Hepatocyte (in vitro differentiated cells): ENCODE measurements around the gene LRRC8D.

ENCODE experiments used
- EZH2 ChIP-seq: fragments of 200-600 bp; sonication (generic); IDR thresholded peaks from 2 replicates; pipeline ENCODE4 v1.6.1; 2016; ENCODE audit warnings: antibody characterized with exemption, mild to moderate bottlenecking, borderline replicate concordance
- EZH2phosphoT487 ChIP-seq: fragments of 200-600 bp; sonication (generic); IDR thresholded peaks from one replicate; pipeline ENCODE4 v1.6.1; 2018; ENCODE audit warnings: antibody characterized with exemption, mild to moderate bottlenecking, low read depth, moderate library complexity; ENCODE audit not compliant: unreplicated experiment, severe bottlenecking
- TF ChIP-seq, protein P1 (sequence below): fragments of 200-600 bp; sonication (generic); IDR thresholded peaks from 2 replicates; pipeline ENCODE4 v1.5.1; 2016; ENCODE audit warnings: antibody characterized with exemption, mild to moderate bottlenecking; ENCODE audit not compliant: poor library complexity

DNA sequence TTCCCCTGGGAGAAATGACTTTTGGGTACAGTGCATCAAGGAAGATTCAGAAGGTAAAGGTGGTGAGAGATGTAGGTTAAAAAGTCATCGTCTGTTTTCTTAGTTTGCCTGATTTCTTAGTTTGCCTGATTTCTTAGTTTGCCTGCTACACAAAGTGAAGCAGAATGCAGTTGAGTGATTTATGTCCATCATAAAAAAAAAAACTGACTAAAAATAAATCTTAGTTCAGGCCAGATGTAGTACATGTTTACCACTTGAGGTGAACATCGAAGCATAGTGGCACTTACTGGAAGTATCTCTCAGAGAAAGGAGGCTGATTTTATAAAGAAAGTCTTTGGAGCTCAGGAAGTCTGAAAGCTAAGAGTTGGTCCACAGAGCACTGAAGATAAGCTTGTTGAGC lies 79.5 kb downstream of the LRRC8D start:
- TF ChIP-seq, protein P1, sequence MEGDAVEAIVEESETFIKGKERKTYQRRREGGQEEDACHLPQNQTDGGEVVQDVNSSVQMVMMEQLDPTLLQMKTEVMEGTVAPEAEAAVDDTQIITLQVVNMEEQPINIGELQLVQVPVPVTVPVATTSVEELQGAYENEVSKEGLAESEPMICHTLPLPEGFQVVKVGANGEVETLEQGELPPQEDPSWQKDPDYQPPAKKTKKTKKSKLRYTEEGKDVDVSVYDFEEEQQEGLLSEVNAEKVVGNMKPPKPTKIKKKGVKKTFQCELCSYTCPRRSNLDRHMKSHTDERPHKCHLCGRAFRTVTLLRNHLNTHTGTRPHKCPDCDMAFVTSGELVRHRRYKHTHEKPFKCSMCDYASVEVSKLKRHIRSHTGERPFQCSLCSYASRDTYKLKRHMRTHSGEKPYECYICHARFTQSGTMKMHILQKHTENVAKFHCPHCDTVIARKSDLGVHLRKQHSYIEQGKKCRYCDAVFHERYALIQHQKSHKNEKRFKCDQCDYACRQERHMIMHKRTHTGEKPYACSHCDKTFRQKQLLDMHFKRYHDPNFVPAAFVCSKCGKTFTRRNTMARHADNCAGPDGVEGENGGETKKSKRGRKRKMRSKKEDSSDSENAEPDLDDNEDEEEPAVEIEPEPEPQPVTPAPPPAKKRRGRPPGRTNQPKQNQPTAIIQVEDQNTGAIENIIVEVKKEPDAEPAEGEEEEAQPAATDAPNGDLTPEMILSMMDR, result no peak
- TF ChIP-seq EZH2 (no peak), EZH2phosphoT487 (no peak)
